H7 (cell line): ENCODE results near the gene TRAPPC4. TPM values are rescaled to one million over a fixed set of nuclear protein-coding genes. Genes with fewer than 3 reads are reported as not detected.
A peak's percentile ranks its signal among the peaks of the same experiment; 100 is the strongest.
"Not testable (repeated sequence)": the region's sequence is repeated elsewhere in the genome, so short reads cannot be mapped to it uniquely, and the experiment has no call there.

Source experiments
- DNase-seq: peaks from one replicate; pipeline ENCODE4 v3.0.0; 2012
- H3K27me3 ChIP-seq: 2 replicates; pipeline ENCODE4 v1.6.0; 2011; ENCODE audit warnings: mild to moderate bottlenecking, low read length; ENCODE audit not compliant: control insufficient read depth, insufficient read depth
- H3K36me3 ChIP-seq: replicated peaks from 2 replicates; pipeline ENCODE4 v1.5.1; 2011; ENCODE audit warnings: low read length; ENCODE audit not compliant: control insufficient read depth, insufficient read depth
- H3K4me3 ChIP-seq: 2 replicates; pipeline ENCODE4 v1.5.1; 2011; ENCODE audit warnings: low read depth, mild to moderate bottlenecking, control low read depth, low read length, moderate library complexity; ENCODE audit not compliant: insufficient read depth
- total RNA-seq: library from RNA; depleted of rRNA; stranded (reverse); fragments of >200 nt; shearing (Covaris generic); gene quantifications from 2 replicates; pipeline ENCODE4 v1.2.3, GENCODE V29; 2014; rRNA removed

Gene TRAPPC4
- 78.3 and 98.2 TPM in 2 replicates for total RNA-seq

GRCh38 chr11:119018074-119018938 lies at the start of gene TRAPPC4, which contains the start of gene RPS25:
TSS of gene TRAPPC4 (plus strand) at chr11:119018766. CDS start at chr11:119018796, 30 bp downstream.
TSS of gene RPS25 (minus strand) at chr11:119018343. CDS start at chr11:119018284, 59 bp downstream.
- Histone ChIP-seq H3K4me3 (peak within 1 kb of the TSS; percentile 75), H3K27me3 (no peaks in the 10 kb centered on the region), H3K36me3 (peaks cover 41% of the 10 kb centered on the region)
- DNase-seq: peak; percentile 95

GRCh38 chr11:118969508-118969907 lies 49.1 kb upstream of the TRAPPC4 start:
- not testable (repeated sequence) for H3K36me3 ChIP-seq, H3K27me3 ChIP-seq, DNase-seq, H3K4me3 ChIP-seq

- H3K4me3 ChIP-seq: no peak within 1 kb of the TSS
- H3K27me3 ChIP-seq: no peaks in the 10 kb centered on the region
- DNase-seq: peak; percentile 57
- no peaks in the 10 kb centered on the region for H3K36me3 ChIP-seq
Observed at GRCh38 chr11:118971646-118972045, 46.9 kb upstream of the TRAPPC4 start, which contains the start of gene FOXR1. TSS of gene FOXR1 (plus strand) at chr11:118971761. CDS start at chr11:118971932, 171 bp downstream.

- DNase-seq: no peak
- H3K36me3 ChIP-seq: no peaks in the 10 kb centered on the region
- H3K27me3 ChIP-seq: no peaks in the 10 kb centered on the region
- H3K4me3 ChIP-seq: no peak overlapping the region
Observed at GRCh38 chr11:118973985-118974384, 44.6 kb upstream of the TRAPPC4 start.

GRCh38 chr11:118975771-118976709 lies 42.5 kb upstream of the TRAPPC4 start:
- Histone ChIP-seq H3K27me3 (peaks cover 3% of the 10 kb centered on the region), H3K36me3 (no peaks in the 10 kb centered on the region), H3K4me3 (no peak overlapping the region)
- no peak for DNase-seq

- H3K4me3 ChIP-seq: no peak overlapping the region
- peak; percentile 87 for DNase-seq
Observed at GRCh38 chr11:118979434-118979833, 39.1 kb upstream of the TRAPPC4 start.

GRCh38 chr11:118980191-118980881 lies 38.2 kb upstream of the TRAPPC4 start:
- Histone ChIP-seq H3K36me3 (no peaks in the 10 kb centered on the region), H3K4me3 (peak overlapping the region; percentile 13; the same call in 1 of the 2 replicates), H3K27me3 (peaks cover 3% of the 10 kb centered on the region)
- peak; percentile 80 for DNase-seq

More at GRCh38 chr11:118979434-118979833, 39.1 kb upstream of the TRAPPC4 start:
- Histone ChIP-seq H3K36me3 (no peaks in the 10 kb centered on the region), H3K27me3 (peaks cover 3% of the 10 kb centered on the region)

- not testable (repeated sequence) for H3K27me3 ChIP-seq, DNase-seq, H3K4me3 ChIP-seq, H3K36me3 ChIP-seq
Observed at GRCh38 chr11:118984337-118984736, 34.2 kb upstream of the TRAPPC4 start.

GRCh38 chr11:118984825-118985224 lies 33.7 kb upstream of the TRAPPC4 start:
- no peaks in the 10 kb centered on the region for H3K36me3 ChIP-seq
- no peak for DNase-seq
- no peak overlapping the region for H3K4me3 ChIP-seq
- peaks cover 3% of the 10 kb centered on the region for H3K27me3 ChIP-seq

- no peaks in the 10 kb centered on the region for H3K36me3 ChIP-seq
Observed at GRCh38 chr11:118988280-118988679, 30.3 kb upstream of the TRAPPC4 start.

GRCh38 chr11:118991486-118992038 lies 27.0 kb upstream of the TRAPPC4 start:
- H3K27me3 ChIP-seq, H3K4me3 ChIP-seq, DNase-seq, H3K36me3 ChIP-seq: not testable (repeated sequence)

More at GRCh38 chr11:118988280-118988679, 30.3 kb upstream of the TRAPPC4 start:
- DNase-seq: no peak
- no peak overlapping the region for H3K4me3 ChIP-seq
- H3K27me3 ChIP-seq: no peaks in the 10 kb centered on the region

- peak; percentile 66 for DNase-seq
Observed at GRCh38 chr11:118996926-118997626, 21.5 kb upstream of the TRAPPC4 start.

More at GRCh38 chr11:118996926-118997626, 21.5 kb upstream of the TRAPPC4 start:
- Histone ChIP-seq H3K36me3 (peaks cover 3% of the 10 kb centered on the region), H3K27me3 (no peaks in the 10 kb centered on the region), H3K4me3 (peak overlapping the region; percentile 97)
